Measurements from ENCODE around the gene CCER1.

DNA sequence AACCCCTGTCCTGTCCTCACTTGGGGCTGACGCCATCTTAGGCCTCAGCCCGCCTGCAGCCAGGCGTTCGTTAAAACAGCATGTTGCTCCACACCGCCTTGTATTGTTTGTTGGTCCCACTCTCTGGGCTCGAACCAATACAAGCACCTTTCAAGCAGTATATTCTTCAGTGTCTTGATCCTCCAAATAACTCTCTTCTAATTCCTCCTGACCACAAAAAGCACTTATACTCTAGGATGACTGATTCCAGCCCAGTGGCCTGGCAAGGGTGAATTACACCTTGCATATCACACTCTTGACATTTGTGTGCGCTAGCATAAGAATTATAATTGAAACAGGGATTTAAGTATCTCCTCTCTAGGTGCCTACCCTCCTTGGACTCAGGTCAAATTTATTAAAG lies 7.1 kb downstream of the CCER1 start:
- TF ChIP-seq, protein P1, sequence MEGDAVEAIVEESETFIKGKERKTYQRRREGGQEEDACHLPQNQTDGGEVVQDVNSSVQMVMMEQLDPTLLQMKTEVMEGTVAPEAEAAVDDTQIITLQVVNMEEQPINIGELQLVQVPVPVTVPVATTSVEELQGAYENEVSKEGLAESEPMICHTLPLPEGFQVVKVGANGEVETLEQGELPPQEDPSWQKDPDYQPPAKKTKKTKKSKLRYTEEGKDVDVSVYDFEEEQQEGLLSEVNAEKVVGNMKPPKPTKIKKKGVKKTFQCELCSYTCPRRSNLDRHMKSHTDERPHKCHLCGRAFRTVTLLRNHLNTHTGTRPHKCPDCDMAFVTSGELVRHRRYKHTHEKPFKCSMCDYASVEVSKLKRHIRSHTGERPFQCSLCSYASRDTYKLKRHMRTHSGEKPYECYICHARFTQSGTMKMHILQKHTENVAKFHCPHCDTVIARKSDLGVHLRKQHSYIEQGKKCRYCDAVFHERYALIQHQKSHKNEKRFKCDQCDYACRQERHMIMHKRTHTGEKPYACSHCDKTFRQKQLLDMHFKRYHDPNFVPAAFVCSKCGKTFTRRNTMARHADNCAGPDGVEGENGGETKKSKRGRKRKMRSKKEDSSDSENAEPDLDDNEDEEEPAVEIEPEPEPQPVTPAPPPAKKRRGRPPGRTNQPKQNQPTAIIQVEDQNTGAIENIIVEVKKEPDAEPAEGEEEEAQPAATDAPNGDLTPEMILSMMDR (IDR thresholded peaks at IDR 0.05; ENCODE audit: low read depth, low read length, poor library complexity, severe bottlenecking) = no peak
- TF ChIP-seq EZH2phosphoT487 (IDR thresholded peaks at IDR 0.05; ENCODE audit: borderline replicate concordance, low read length) = no peak
